PC-9 (cell line): ENCODE results near the gene PGAM5. TPM values are rescaled to one million over a fixed set of nuclear protein-coding genes. Genes with fewer than 3 reads are reported as not detected.

Experiments
- BruUV-seq: library from RNA; stranded (reverse); fragments of 400-500 nt; replicated peaks from 2 replicates; lab custom pipeline; 2021; lab: Mats Ljungman, UMichigan
- CTCF ChIA-PET: fragments of 300-600 bp; sonication (Branson Sonifier 250); formaldehyde crosslinking; loops from one replicate; lab custom pipeline; 2022; ENCODE audit warnings: antibody characterized with exemption; lab: Charles Lee
- POLR2A ChIA-PET: fragments of 300-600 bp; sonication (Branson Sonifier 250); formaldehyde crosslinking; loops from one replicate; lab custom pipeline; 2022; ENCODE audit warnings: antibody characterized with exemption; ENCODE audit not compliant: unreplicated experiment; lab: Charles Lee
- DNase-seq, 2 experiments: peaks; one replicate each; pipeline versions ENCODE4 v3.0.0 to v3.0.0-alpha.2; 2015 to 2022; ENCODE audit warnings: mixed read lengths in 1 of 2
- H2AFZ ChIP-seq: fragments of 200-600 bp; sonication (generic); 2 replicates; pipeline ENCODE4 v1.8.1; 2017; ENCODE audit warnings: antibody characterized with exemption
- H3F3A ChIP-seq: fragments of 200-600 bp; sonication (generic); 2 replicates; pipeline ENCODE4 v1.8.1; 2017; ENCODE audit warnings: antibody characterized with exemption, mild to moderate bottlenecking, low read depth; ENCODE audit not compliant: insufficient read depth
- H3K27ac ChIP-seq: fragments of 200-600 bp; sonication (generic); 2 replicates; pipeline ENCODE4 v1.6.1; 2016; ENCODE audit warnings: mixed run types
- H3K27me3 ChIP-seq: fragments of 200-600 bp; sonication (generic); 2 replicates; pipeline ENCODE4 v1.6.1; 2016; ENCODE audit warnings: low read depth, mixed run types; ENCODE audit not compliant: insufficient read depth
- H3K36me3 ChIP-seq: fragments of 200-600 bp; sonication (generic); 2 replicates; pipeline ENCODE4 v1.6.1; 2016; ENCODE audit warnings: low read depth, mixed run types
- H3K4me1 ChIP-seq: fragments of 200-600 bp; sonication (generic); replicated peaks from 2 replicates; pipeline ENCODE4 v1.6.1; 2016; ENCODE audit warnings: mixed run types; ENCODE audit not compliant: insufficient read depth
- H3K4me2 ChIP-seq: fragments of 200-600 bp; sonication (generic); 2 replicates; pipeline ENCODE4 v1.6.1; 2017; ENCODE audit warnings: mixed run types
- H3K4me3 ChIP-seq: fragments of 200-600 bp; sonication (generic); 2 replicates; pipeline ENCODE4 v1.6.1; 2016; ENCODE audit warnings: mixed run types
- H3K79me2 ChIP-seq: fragments of 200-600 bp; sonication (generic); 2 replicates; pipeline ENCODE4 v1.6.1; 2017; ENCODE audit warnings: low read depth, mixed run types
- H3K9me2 ChIP-seq: fragments of 200-600 bp; sonication (generic); 2 replicates; pipeline ENCODE4 v1.8.1; 2017; ENCODE audit warnings: mild to moderate bottlenecking; ENCODE audit not compliant: insufficient read depth
- H3K9me3 ChIP-seq: fragments of 200-600 bp; sonication (generic); 2 replicates; pipeline ENCODE4 v1.8.1; 2016; ENCODE audit warnings: low read depth; ENCODE audit not compliant: insufficient read depth
- H4K20me1 ChIP-seq: fragments of 200-600 bp; sonication (generic); 2 replicates; pipeline ENCODE4 v1.8.1; 2017; ENCODE audit not compliant: insufficient read depth
- CTCF ChIP-seq: fragments of 200-600 bp; sonication (generic); conservative IDR thresholded peaks from 2 replicates; pipeline ENCODE4 v1.6.1; 2017; ENCODE audit warnings: mixed run types, antibody characterized with exemption, mild to moderate bottlenecking, moderate library complexity
- EZH2 ChIP-seq: fragments of 200-600 bp; sonication (generic); IDR thresholded peaks from 2 replicates; pipeline ENCODE4 v1.8.0; 2017; ENCODE audit warnings: antibody characterized with exemption, low read depth
- intact Hi-C: fragments of 100-400 bp; cut with micrococcal nuclease; formaldehyde crosslinking; loops from one replicate; pipeline ENCODE4 v1.10.0; 2022; ENCODE audit not compliant: unreplicated experiment
- total RNA-seq: library from RNA; stranded (reverse); gene quantifications from 2 replicates; pipeline ENCODE4 v1.2.3, GENCODE V29; 2021

The PGAM5 gene
- total RNA-seq, 1 experiment from 2014 or later = 59.0 TPM

GRCh38 chr12:132723764-132724140, 13.1 kb downstream of the PGAM5 start:
- POLR2A ChIA-PET = no interaction called here
- Histone ChIP-seq H3F3A (peaks cover 71% of the 10 kb centered on the region), H3K27ac (no peak overlapping the region), H3K4me2 (no peak overlapping the region), H3K79me2 (no peaks in the 10 kb centered on the region; the same call in 1 of the 2 replicates), H3K4me1 (no peaks in the 10 kb centered on the region), H3K27me3 (no peaks in the 10 kb centered on the region), H3K4me3 (no peak overlapping the region), H3K9me2 (no peaks in the 10 kb centered on the region), H2AFZ (no peak overlapping the region), H4K20me1 (peaks cover 58% of the 10 kb centered on the region), H3K9me3 (no peaks in the 10 kb centered on the region), H3K36me3 (peaks cover 29% of the 10 kb centered on the region)
- CTCF ChIA-PET = no interaction called here
- no TSS peak for BruUV-seq
- DNase-seq = no peak
- TF ChIP-seq EZH2 (no peak), CTCF (no peak)
- intact Hi-C loops = no loop called here

DNA sequence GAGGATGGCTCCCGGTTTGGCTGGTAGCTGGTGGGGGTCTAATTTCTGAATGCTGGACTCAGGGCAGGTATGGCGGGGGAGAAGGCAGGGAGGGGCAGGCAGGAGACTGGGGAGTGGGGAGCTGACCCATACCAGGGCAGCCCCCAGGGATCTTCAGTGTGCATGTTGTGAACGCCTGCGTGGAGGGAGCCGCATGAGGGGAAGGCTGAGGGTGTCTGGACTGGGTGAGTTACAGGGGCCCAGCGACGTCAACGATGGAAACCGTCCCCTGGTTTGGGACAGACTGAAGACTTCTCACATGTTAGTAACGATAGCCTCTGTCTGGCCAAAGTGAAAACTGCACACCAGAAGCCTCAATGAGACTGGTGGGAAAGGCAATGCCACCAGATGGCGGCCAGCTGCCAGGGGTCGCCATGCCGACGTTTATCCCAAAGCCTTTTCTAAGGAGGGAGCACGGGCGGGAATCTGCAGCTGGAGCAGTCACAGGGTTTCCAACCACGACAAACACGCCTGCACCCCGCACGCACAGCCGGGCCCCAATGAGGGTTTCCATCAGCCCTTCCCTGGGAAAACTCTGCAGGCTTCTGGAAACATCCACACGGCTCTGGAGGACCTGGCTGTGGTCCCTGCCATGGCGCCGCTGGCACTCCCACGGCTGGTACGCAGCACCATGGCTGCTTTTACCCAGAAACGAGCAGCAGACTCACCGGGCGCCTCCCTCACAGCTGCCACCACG, 14.0 kb downstream of the PGAM5 start:
- CTCF ChIA-PET = no interaction called here
- Histone ChIP-seq H3K4me3 (no peak overlapping the region), H3K9me2 (no peaks in the 10 kb centered on the region), H4K20me1 (peaks cover 51% of the 10 kb centered on the region), H3F3A (peaks cover 63% of the 10 kb centered on the region), H3K4me1 (no peaks in the 10 kb centered on the region), H3K36me3 (peaks cover 24% of the 10 kb centered on the region), H3K27ac (no peak overlapping the region), H2AFZ (no peak overlapping the region), H3K9me3 (no peaks in the 10 kb centered on the region), H3K27me3 (no peaks in the 10 kb centered on the region), H3K79me2 (no peaks in the 10 kb centered on the region; the same call in 1 of the 2 replicates), H3K4me2 (no peak overlapping the region)
- no peak for DNase-seq
- TF ChIP-seq EZH2 = no peak
- no peak for TF ChIP-seq CTCF
- POLR2A ChIA-PET = no interaction called here
- intact Hi-C loops = no loop called here
- no TSS peak for BruUV-seq

DNA sequence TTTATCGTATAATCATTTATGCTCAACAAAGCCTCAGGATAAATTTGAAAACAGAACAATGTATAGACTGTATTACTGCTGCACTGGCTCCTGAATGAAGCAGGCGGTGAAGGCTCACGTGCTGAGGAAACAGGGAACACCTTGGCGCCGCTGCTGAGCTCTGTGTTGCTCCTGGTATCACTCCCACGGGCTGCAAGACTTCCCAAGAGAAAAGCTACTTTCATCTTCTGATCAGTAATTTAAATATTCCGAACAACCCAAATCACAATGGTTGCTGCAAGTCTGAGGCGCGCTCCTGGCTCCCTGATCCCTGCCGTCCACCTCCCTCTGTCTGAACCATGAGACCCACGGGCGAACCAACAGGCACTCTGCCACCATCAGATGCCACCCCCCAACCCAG, 15.7 kb downstream of the PGAM5 start:
- no peak for TF ChIP-seq EZH2
- no peak for TF ChIP-seq CTCF

More for the DNA sequence above, 15.7 kb downstream of the PGAM5 start:
- ChIA-PET CTCF (no interaction called here), POLR2A (no interaction called here)
- no peak for DNase-seq
- no peak overlapping the region for H3K4me2 ChIP-seq
- peaks cover 21% of the 10 kb centered on the region for H3K36me3 ChIP-seq
- no peaks in the 10 kb centered on the region for H3K9me2 ChIP-seq
- H4K20me1 ChIP-seq = peaks cover 49% of the 10 kb centered on the region
- peaks cover 71% of the 10 kb centered on the region for H3F3A ChIP-seq
- no peaks in the 10 kb centered on the region for H3K27me3 ChIP-seq
- H2AFZ ChIP-seq = no peak overlapping the region
- H3K4me3 ChIP-seq = no peak overlapping the region
- no peaks in the 10 kb centered on the region for H3K4me1 ChIP-seq
- intact Hi-C loops = no loop called here
- BruUV-seq = no TSS peak
- no peak overlapping the region for H3K27ac ChIP-seq
- no peaks in the 10 kb centered on the region for H3K9me3 ChIP-seq
- H3K79me2 ChIP-seq = no peaks in the 10 kb centered on the region; the same call in 1 of the 2 replicates
